ENCODE results near the gene TVP23A. TPM values are rescaled to one million over a fixed set of nuclear protein-coding genes. Genes with fewer than 3 reads are reported as not detected.

TVP23A gene
- total and polyA plus RNA-seq, 10 of the 15 experiments (the other 5 are each of a cell fraction or from before 2014, with no cell fraction given) = 1.1 to 6.4 (median 2.2) TPM

DNA sequence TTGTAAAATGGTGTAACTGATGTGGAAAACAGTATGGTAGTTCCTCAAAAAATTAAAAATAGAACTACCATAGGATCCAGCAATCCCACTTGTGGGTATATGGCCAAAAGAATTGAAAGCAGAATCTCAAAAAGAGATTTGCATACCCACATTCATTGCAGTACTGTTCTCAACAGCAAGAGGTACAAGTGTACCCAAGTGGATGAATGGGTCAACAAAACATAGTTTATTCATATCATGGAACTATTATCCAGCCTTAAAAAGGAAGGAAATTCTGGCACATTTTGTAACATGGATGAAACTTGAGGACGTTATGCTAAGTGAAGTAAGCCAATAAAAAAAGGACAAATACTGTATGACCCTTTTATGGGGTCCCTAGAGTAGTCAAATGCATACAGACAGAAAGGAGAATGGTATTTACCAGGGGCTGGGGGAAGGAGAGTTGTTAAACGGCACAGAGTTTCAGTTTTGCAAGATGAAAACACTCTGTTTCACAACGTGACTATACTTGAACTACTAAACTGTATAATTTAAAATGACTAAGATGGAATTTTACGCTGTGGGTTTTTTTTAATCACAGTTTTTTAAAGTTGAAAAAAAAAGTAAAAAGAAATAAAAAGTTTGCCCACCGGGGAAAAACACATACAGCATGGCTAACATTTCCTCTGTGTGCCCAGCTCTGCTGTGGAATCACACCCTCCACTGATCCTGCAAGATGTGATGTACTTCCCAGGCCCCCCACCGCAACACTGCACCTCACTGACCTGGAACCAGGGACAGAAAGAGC, 6.1 kb downstream of the TVP23A start (continued):
- TF ChIP-seq, protein P1, sequence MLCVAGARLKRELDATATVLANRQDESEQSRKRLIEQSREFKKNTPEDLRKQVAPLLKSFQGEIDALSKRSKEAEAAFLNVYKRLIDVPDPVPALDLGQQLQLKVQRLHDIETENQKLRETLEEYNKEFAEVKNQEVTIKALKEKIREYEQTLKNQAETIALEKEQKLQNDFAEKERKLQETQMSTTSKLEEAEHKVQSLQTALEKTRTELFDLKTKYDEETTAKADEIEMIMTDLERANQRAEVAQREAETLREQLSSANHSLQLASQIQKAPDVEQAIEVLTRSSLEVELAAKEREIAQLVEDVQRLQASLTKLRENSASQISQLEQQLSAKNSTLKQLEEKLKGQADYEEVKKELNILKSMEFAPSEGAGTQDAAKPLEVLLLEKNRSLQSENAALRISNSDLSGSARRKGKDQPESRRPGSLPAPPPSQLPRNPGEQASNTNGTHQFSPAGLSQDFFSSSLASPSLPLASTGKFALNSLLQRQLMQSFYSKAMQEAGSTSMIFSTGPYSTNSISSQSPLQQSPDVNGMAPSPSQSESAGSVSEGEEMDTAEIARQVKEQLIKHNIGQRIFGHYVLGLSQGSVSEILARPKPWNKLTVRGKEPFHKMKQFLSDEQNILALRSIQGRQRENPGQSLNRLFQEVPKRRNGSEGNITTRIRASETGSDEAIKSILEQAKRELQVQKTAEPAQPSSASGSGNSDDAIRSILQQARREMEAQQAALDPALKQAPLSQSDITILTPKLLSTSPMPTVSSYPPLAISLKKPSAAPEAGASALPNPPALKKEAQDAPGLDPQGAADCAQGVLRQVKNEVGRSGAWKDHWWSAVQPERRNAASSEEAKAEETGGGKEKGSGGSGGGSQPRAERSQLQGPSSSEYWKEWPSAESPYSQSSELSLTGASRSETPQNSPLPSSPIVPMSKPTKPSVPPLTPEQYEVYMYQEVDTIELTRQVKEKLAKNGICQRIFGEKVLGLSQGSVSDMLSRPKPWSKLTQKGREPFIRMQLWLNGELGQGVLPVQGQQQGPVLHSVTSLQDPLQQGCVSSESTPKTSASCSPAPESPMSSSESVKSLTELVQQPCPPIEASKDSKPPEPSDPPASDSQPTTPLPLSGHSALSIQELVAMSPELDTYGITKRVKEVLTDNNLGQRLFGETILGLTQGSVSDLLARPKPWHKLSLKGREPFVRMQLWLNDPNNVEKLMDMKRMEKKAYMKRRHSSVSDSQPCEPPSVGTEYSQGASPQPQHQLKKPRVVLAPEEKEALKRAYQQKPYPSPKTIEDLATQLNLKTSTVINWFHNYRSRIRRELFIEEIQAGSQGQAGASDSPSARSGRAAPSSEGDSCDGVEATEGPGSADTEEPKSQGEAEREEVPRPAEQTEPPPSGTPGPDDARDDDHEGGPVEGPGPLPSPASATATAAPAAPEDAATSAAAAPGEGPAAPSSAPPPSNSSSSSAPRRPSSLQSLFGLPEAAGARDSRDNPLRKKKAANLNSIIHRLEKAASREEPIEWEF (IDR thresholded peaks at IDR 0.05; ENCODE audit: insufficient replicate concordance, low read depth, low read length) = peak; percentile 63
- TF ChIP-seq SPI1 (IDR thresholded peaks at IDR 0.05; ENCODE audit: borderline replicate concordance, insufficient read depth, low read depth, low read length) (no peak), ZNF274 (IDR thresholded peaks at IDR 0.05; ENCODE audit: insufficient read depth, insufficient read length) (no peak), RAD51 (IDR thresholded peaks at IDR 0.05) (peak; percentile 18; the same call in 1 of the 2 replicates), CREB1 (IDR thresholded peaks at IDR 0.05; ENCODE audit: low read depth) (no peak), MXI1 (IDR thresholded peaks at IDR 0.05; ENCODE audit: low read depth, low read length) (no peak; the same call in 1 of the 2 replicates), CBX5 (IDR thresholded peaks at IDR 0.05; ENCODE audit: low read depth) (no peak), RB1 (IDR thresholded peaks at IDR 0.05; ENCODE audit: borderline replicate concordance) (no peak), CEBPB (IDR thresholded peaks at IDR 0.05; ENCODE audit: borderline replicate concordance in 1 of 2, low read depth in 2 of 2, low read length in 2 of 2) (peak in 1 of 2 experiments; percentile 62; a peak in 1 of 4 replicates), SUZ12 (IDR thresholded peaks at IDR 0.05; ENCODE audit: unreplicated experiment) (no peak), NFIC (IDR thresholded peaks at IDR 0.05; ENCODE audit: low read depth, low read length) (peak; percentile 96), SREBF1 (IDR thresholded peaks at IDR 0.05; ENCODE audit: low read length) (no peak), ASH2L (IDR thresholded peaks at IDR 0.05; ENCODE audit: borderline replicate concordance, low read depth) (peak; percentile 74; the same call in 1 of the 2 replicates), TAF1 (IDR thresholded peaks at IDR 0.05; ENCODE audit: borderline replicate concordance, low read depth, low read length) (no peak), NR2C1 (IDR thresholded peaks at IDR 0.05) (no peak), BACH1 (IDR thresholded peaks at IDR 0.05; ENCODE audit: borderline replicate concordance) (no peak), TCF12 (IDR thresholded peaks at IDR 0.05; ENCODE audit: low read depth, low read length) (no peak), ZNF622 (IDR thresholded peaks at IDR 0.05) (no peak), NRF1 (conservative IDR thresholded peaks at IDR 0.05; ENCODE audit: low read depth, low read length) (no peak), TCF7 (IDR thresholded peaks at IDR 0.05; ENCODE audit: borderline replicate concordance) (no peak; the same call in 1 of the 2 replicates), KLF5 (IDR thresholded peaks at IDR 0.05; ENCODE audit: partially characterized antibody) (no peak)
- TF ChIP-seq, protein P2, sequence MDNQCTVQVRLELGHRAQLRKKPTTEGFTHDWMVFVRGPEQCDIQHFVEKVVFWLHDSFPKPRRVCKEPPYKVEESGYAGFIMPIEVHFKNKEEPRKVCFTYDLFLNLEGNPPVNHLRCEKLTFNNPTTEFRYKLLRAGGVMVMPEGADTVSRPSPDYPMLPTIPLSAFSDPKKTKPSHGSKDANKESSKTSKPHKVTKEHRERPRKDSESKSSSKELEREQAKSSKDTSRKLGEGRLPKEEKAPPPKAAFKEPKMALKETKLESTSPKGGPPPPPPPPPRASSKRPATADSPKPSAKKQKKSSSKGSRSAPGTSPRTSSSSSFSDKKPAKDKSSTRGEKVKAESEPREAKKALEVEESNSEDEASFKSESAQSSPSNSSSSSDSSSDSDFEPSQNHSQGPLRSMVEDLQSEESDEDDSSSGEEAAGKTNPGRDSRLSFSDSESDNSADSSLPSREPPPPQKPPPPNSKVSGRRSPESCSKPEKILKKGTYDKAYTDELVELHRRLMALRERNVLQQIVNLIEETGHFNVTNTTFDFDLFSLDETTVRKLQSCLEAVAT (IDR thresholded peaks at IDR 0.05) = no peak
- TF ChIP-seq, protein P3, sequence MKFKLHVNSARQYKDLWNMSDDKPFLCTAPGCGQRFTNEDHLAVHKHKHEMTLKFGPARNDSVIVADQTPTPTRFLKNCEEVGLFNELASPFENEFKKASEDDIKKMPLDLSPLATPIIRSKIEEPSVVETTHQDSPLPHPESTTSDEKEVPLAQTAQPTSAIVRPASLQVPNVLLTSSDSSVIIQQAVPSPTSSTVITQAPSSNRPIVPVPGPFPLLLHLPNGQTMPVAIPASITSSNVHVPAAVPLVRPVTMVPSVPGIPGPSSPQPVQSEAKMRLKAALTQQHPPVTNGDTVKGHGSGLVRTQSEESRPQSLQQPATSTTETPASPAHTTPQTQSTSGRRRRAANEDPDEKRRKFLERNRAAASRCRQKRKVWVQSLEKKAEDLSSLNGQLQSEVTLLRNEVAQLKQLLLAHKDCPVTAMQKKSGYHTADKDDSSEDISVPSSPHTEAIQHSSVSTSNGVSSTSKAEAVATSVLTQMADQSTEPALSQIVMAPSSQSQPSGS (IDR thresholded peaks at IDR 0.05; ENCODE audit: low read length) = peak; percentile 51; the same call in 1 of the 2 replicates
